ENCODE measurements around the gene RCBTB2. TPM values are rescaled to one million over a fixed set of nuclear protein-coding genes. Genes with fewer than 3 reads are reported as not detected.

Gene RCBTB2
- total and polyA plus RNA-seq, 2 experiments from 2014 or later = 8.0 to 9.1 TPM

DNA sequence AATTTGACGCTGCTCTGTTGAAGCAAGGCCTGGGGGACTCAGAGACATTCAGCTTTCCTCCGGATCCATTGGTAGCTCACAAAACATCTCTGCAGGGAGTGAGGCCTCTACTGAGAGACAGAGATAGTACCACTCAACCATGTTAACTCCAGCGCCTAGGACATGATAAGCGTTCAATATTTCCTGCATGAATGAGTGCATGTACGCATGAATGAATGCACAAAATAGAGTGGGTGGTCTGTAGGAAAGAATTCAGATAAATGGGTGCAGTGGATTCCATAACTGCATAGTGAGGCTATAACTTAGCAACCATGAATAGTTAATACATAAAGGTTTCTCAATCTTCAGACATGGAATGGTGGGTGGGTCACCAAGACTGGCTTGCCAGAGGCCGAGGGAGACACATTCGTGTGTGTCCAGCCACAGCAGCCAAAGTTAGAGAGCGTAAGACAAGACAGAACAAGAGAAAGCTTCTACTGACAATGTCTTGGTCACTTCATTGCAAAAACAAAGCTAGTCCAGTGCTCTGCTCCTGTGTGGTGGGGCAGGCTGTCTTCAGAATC lies 36.3 kb upstream of the RCBTB2 start:
- Histone ChIP-seq H3K4me1 (ENCODE audit: insufficient read depth) (peaks cover 24% of the 10 kb centered on the region), H3K27ac (no peak overlapping the region), H3K9me2 (ENCODE audit: insufficient read depth) (no peaks in the 10 kb centered on the region), H4K20me1 (ENCODE audit: insufficient read depth) (no peaks in the 10 kb centered on the region), H3K79me2 (ENCODE audit: insufficient read depth) (no peaks in the 10 kb centered on the region), H3K36me3 (ENCODE audit: low read depth) (no peaks in the 10 kb centered on the region), H3F3A (ENCODE audit: insufficient read depth) (0 out of 2 replicates have a peak, but pooled peaks cover 13% of the 10 kb centered on the region), H3K4me3 (no peak overlapping the region), H3K27me3 (replicated peaks; ENCODE audit: insufficient read depth) (no peaks in the 10 kb centered on the region), H3K9me3 (ENCODE audit: low read depth) (no peaks in the 10 kb centered on the region), H3K4me2 (ENCODE audit: unreplicated experiment) (no peak overlapping the region), H2AFZ (no peak overlapping the region), H3K9ac (no peak overlapping the region)
- WGBS, 2 experiments (ENCODE audit: low coverage in 1 of 2, low lambda C conversion rate in 2 of 2, missing lambda C conversion rate in 2 of 2) = 81 to 82% methylated on average over 8 of the region's 8 CpGs
- no peak for TF ChIP-seq EZH2 (IDR thresholded peaks at IDR 0.05; ENCODE audit: insufficient read depth, poor library complexity, severe bottlenecking)
- no peak for TF ChIP-seq EZH2phosphoT487 (IDR thresholded peaks at IDR 0.05; ENCODE audit: insufficient read depth, low read depth)
- in situ Hi-C loops (cut with MboI) = no loop called here
- no peak for DNase-seq

DNA sequence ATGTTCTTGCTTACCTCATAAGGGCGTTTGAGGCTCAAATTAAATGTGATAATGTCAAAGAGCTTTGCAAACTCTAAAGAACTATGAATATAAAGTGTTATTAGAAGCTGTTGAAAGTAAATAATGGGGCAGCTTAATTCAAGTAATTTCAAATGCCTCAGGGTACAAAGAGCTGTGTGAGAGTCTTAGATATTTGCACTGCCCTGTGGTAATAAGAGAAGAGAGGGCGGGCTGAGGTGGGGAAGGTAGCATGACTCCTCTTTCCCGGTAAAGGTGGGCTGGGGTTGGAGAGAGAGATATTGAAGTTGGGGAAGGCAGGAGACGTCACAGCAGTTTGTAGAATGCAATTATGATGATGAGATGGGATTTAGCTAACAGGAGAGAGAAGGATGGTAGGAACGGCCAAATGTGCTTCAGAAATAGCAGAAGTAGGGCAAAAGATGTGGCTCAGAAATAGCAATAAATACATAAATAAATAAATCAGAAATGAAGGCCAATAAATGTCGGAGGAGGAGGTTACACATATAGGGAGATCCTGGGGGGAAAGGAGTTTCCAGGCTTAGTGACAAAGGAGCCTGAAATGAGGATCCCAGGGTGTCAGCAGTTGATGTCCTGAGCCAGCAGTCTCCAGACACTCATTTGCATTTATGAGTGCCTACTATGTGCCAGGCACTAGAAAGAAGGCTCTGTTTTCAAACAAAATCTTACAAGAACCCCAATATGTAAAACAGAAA lies 35.7 kb upstream of the RCBTB2 start:
- TF ChIP-seq EZH2phosphoT487 (IDR thresholded peaks at IDR 0.05; ENCODE audit: insufficient read depth, low read depth) (no peak), EZH2 (IDR thresholded peaks at IDR 0.05; ENCODE audit: insufficient read depth, poor library complexity, severe bottlenecking) (no peak)
- Histone ChIP-seq H3F3A (ENCODE audit: insufficient read depth) (0 out of 2 replicates have a peak, but pooled peaks cover 13% of the 10 kb centered on the region), H3K4me2 (ENCODE audit: unreplicated experiment) (peak overlapping the region; percentile 70), H3K4me3 (no peak overlapping the region), H3K4me1 (ENCODE audit: insufficient read depth) (peaks cover 24% of the 10 kb centered on the region), H3K36me3 (ENCODE audit: low read depth) (no peaks in the 10 kb centered on the region), H4K20me1 (ENCODE audit: insufficient read depth) (no peaks in the 10 kb centered on the region), H3K9ac (0 out of 2 replicates have a peak overlapping the region, but pooled peaks have one; percentile 5), H3K27ac (no peak overlapping the region), H3K9me2 (ENCODE audit: insufficient read depth) (no peaks in the 10 kb centered on the region), H3K79me2 (ENCODE audit: insufficient read depth) (no peaks in the 10 kb centered on the region), H3K9me3 (ENCODE audit: low read depth) (no peaks in the 10 kb centered on the region), H3K27me3 (replicated peaks; ENCODE audit: insufficient read depth) (no peaks in the 10 kb centered on the region), H2AFZ (peak overlapping the region; percentile 74)
- 64 to 66% methylated on average over 6 of the region's 6 CpGs for WGBS, 2 experiments (ENCODE audit: low coverage in 1 of 2, low lambda C conversion rate in 2 of 2, missing lambda C conversion rate in 2 of 2)
- DNase-seq = no peak
- in situ Hi-C loops (cut with MboI) = no loop called here

DNA sequence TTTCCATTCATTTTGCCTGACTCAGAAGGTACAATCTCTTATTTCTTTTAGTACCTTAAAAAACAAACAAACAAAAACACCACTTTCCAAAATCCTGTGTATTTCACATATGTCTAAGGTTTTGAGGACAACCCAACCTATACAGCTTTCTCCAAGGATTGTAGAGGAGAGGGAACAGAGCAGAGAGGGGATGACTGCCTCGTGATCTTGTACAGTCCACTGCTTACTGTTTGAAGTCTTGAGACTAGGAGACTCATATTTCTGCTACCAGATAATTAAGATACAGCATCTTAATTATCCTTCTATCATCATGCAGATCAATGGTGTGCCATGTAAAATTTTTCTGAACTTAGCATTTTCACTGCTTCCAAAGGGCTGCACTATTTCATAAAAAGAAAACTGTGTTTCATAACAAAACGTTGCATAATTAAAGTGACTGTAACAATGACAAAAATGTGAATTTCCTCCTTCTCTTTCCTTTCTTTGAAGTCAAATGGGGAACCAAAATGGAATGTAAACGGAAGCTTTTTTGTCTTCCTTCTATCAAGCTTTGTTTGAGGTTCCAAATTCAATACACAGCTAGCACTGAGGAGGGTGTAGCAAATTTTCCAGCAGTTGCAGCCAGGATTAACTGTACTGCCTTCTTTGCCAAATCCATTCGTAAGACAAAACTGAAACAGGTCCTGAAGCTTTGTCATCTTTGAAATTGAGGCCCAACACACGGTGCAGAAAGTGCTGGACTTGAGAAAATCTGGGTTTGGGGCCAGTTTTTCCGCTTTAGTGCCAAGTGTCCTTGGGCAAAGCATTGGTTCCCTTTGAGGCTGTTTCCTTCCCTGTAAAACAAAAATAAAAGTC lies 34.9 kb upstream of the RCBTB2 start:
- H3K4me3 ChIP-seq = peak overlapping the region; percentile 47; the same call in 1 of the 2 replicates
- 15 to 19% methylated on average over 6 of the region's 6 CpGs for WGBS, 2 experiments (ENCODE audit: low coverage in 1 of 2, low lambda C conversion rate in 2 of 2, missing lambda C conversion rate in 2 of 2)
- H3K9me2 ChIP-seq (ENCODE audit: insufficient read depth) = no peaks in the 10 kb centered on the region
- peak overlapping the region; percentile 74 for H2AFZ ChIP-seq
- TF ChIP-seq EZH2 (IDR thresholded peaks at IDR 0.05; ENCODE audit: insufficient read depth, poor library complexity, severe bottlenecking) (no peak), EZH2phosphoT487 (IDR thresholded peaks at IDR 0.05; ENCODE audit: insufficient read depth, low read depth) (no peak)
- no peaks in the 10 kb centered on the region for H3K36me3 ChIP-seq (ENCODE audit: low read depth)
- peaks cover 24% of the 10 kb centered on the region for H3K4me1 ChIP-seq (ENCODE audit: insufficient read depth)
- H3K79me2 ChIP-seq (ENCODE audit: insufficient read depth) = no peaks in the 10 kb centered on the region
- H3K9me3 ChIP-seq (ENCODE audit: low read depth) = no peaks in the 10 kb centered on the region
- H3K27ac ChIP-seq = peak overlapping the region; percentile 12; the same call in 1 of the 2 replicates
- H3F3A ChIP-seq (ENCODE audit: insufficient read depth) = 0 out of 2 replicates have a peak, but pooled peaks cover 13% of the 10 kb centered on the region
- 0 out of 2 replicates have a peak overlapping the region, but pooled peaks have one; percentile 5 for H3K9ac ChIP-seq
- H4K20me1 ChIP-seq (ENCODE audit: insufficient read depth) = no peaks in the 10 kb centered on the region
- peak; percentile 58 for DNase-seq
- in situ Hi-C loops (cut with MboI) = no loop called here
- peak overlapping the region; percentile 70 for H3K4me2 ChIP-seq (ENCODE audit: unreplicated experiment)
- H3K27me3 ChIP-seq (replicated peaks; ENCODE audit: insufficient read depth) = no peaks in the 10 kb centered on the region

DNA sequence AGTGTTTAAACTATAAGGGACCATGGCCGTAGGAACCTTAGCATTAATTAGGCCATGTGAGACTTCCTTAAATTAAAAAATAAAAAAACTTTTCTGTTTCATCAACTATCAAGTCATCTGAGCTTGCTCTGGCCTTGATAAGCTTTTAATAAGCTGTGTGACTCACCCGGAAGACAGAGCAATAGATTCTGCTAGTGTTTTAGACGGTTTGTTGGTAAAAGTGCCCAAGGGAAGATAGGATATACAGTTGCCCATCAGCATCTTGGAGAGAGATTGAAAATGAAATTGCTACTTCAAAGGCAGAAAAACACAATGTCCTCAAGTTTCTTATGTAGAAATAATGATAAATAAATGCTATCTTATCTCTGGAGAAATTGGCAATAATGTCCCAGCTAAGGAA lies 31.2 kb upstream of the RCBTB2 start:
- H3K27me3 ChIP-seq (replicated peaks; ENCODE audit: insufficient read depth) = no peaks in the 10 kb centered on the region
- H3K9me3 ChIP-seq (ENCODE audit: low read depth) = no peaks in the 10 kb centered on the region
- no peak overlapping the region for H3K27ac ChIP-seq
- no peaks in the 10 kb centered on the region for H3K79me2 ChIP-seq (ENCODE audit: insufficient read depth)
- H2AFZ ChIP-seq = no peak overlapping the region
- H3K36me3 ChIP-seq (ENCODE audit: low read depth) = no peaks in the 10 kb centered on the region
- H3K9ac ChIP-seq = no peak overlapping the region
- H3F3A ChIP-seq (ENCODE audit: insufficient read depth) = peaks cover 24% of the 10 kb centered on the region
- no peak overlapping the region for H3K4me2 ChIP-seq (ENCODE audit: unreplicated experiment)
- DNase-seq = no peak
- no peak overlapping the region for H3K4me3 ChIP-seq
- peaks cover 18% of the 10 kb centered on the region for H3K4me1 ChIP-seq (ENCODE audit: insufficient read depth)
- TF ChIP-seq EZH2 (IDR thresholded peaks at IDR 0.05; ENCODE audit: insufficient read depth, poor library complexity, severe bottlenecking) = no peak
- no peak for TF ChIP-seq EZH2phosphoT487 (IDR thresholded peaks at IDR 0.05; ENCODE audit: insufficient read depth, low read depth)
- no peaks in the 10 kb centered on the region for H3K9me2 ChIP-seq (ENCODE audit: insufficient read depth)
- no peaks in the 10 kb centered on the region for H4K20me1 ChIP-seq (ENCODE audit: insufficient read depth)
- in situ Hi-C loops (cut with MboI) = no loop called here
- WGBS, 2 experiments (ENCODE audit: low coverage in 1 of 2, low lambda C conversion rate in 2 of 2, missing lambda C conversion rate in 2 of 2) = 79% methylated on average over 3 of the region's 3 CpGs

All from GM23248 (cell line).